ENCODE measurements around the gene RNF207. TPM values are rescaled to one million over a fixed set of nuclear protein-coding genes. Genes with fewer than 3 reads are reported as not detected.
"Not testable (repeated sequence)": the region's sequence is repeated elsewhere in the genome, so short reads cannot be mapped to it uniquely, and the experiment has no call there.

Gene RNF207
- total RNA-seq, 1 donor from 2014 or later = 54.4 TPM

DNA sequence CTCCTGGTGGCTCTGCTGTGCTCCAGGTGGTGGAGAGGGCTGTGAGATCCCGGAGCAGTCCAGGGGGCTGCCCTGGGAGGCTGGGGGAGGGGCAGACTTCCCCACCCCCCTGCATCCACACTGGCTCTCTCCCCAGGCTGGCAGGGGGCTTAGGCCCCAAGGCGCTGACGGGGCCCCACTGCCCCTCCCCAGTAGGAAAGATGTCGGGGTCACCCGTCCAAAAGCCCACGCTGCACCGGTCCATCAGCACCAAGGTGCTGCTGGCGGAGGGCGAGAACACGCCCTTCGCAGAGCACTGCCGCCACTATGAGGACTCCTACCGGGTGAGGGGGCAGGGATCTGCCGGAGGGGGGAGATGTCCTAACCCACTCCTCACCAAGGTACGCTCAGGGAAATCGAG is 5.8 kb downstream of the RNF207 start:
- H3K4me1 Mint-ChIP-seq (ENCODE audit: low read depth) = peaks cover 8% of the 10 kb centered on the region
- no peaks in the 10 kb centered on the region for H3K9me3 Mint-ChIP-seq
- intact Hi-C loops (cut with micrococcal nuclease) = no loop called here
- H3K27me3 Mint-ChIP-seq (ENCODE audit: low read depth) = no peaks in the 10 kb centered on the region
- DNase-seq (ENCODE audit: low spot score) = no peak
- H3K4me3 Mint-ChIP-seq (ENCODE audit: low read depth) = no peak overlapping the region
- H3K36me3 Mint-ChIP-seq (ENCODE audit: low read depth) = peaks cover 30% of the 10 kb centered on the region
- H3K27ac Mint-ChIP-seq = no peak overlapping the region

DNA sequence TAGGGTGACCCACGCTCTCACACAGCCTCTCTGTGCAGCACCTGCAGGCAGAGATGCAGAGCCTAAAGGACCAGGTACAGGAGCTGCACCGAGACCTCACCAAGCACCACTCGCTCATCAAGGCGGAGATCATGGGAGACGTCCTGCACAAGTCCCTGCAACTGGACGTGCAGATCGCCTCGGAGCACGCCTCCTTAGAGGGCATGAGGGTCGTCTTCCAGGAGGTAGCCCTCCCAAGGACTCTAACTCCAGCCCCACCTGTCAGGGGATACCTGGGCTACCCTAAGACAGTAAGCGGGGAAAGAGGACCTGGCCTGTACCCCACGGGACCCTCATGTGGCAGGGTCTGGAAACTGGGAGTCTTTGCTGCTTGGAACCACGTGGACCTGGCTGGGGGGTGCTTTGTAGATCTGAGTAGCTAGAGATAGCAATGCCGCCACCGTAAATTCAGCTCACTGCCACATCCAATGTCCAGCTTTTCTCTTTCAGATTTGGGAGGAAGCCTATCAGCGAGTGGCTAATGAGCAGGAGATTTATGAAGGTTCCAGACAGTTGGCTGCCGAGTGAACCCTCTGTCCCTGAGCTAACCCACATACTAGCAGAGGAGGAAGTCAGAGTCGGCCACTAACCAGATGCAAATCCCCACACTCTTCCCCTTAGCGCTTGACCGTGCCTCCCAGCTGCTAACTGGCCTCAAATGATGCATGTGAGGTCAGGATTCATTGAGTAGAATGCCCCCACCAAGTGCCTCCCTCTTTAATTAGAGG is 6.5 kb downstream of the RNF207 start:
- Mint-ChIP-seq H3K4me1 (ENCODE audit: low read depth) (peaks cover 5% of the 10 kb centered on the region), H3K27ac (no peak overlapping the region), H3K27me3 (ENCODE audit: low read depth) (no peaks in the 10 kb centered on the region), H3K9me3 (no peaks in the 10 kb centered on the region), H3K4me3 (ENCODE audit: low read depth) (no peak overlapping the region), H3K36me3 (ENCODE audit: low read depth) (peaks cover 34% of the 10 kb centered on the region)
- intact Hi-C loops (cut with micrococcal nuclease) = no loop called here
- no peak for DNase-seq (ENCODE audit: low spot score)

DNA sequence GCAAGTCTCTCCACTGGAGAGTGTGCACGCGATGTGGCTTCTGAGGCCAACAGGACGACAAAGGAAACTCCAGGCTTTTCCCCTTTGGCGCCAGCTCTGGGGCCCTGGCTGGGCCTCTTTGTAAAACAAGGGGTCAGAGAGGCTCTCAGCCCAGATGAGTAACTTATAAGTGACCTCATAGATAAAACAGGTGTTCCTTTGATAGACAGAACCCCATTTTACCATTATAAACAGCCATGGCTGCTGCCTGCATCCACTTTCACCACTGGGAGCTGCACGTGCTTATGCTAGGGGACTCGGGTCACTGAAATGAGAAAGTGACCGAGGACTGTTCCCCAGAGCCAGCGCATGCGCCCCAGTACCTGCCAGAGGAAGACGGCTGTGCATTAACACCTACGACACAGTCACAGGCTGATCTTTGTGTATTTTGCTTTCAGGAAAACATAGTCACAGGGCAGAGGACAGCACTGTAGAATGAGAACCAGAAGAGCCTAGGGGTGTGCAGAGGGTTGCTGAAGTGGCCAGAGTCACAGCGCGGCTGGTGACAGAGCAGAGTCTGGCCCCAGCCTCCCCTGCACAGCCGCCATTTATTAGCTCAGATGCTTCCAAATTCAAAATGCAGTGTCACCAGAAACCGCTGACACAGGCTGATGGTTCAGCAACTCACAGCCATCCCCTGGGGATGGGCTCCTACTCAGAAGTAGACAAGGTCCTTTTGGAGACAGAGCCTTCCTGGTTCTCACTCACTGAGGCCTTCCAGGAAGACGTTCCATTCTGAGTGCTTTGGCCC is 12.7 kb downstream of the RNF207 start:
- no peak for DNase-seq (ENCODE audit: low spot score)
- no peaks in the 10 kb centered on the region for H3K27me3 Mint-ChIP-seq (ENCODE audit: low read depth)
- H3K4me3 Mint-ChIP-seq (ENCODE audit: low read depth) = no peak overlapping the region
- no peak overlapping the region for H3K27ac Mint-ChIP-seq
- H3K36me3 Mint-ChIP-seq (ENCODE audit: low read depth) = peaks cover 33% of the 10 kb centered on the region
- H3K9me3 Mint-ChIP-seq = no peaks in the 10 kb centered on the region
- intact Hi-C loops (cut with micrococcal nuclease) = no loop called here
- no peaks in the 10 kb centered on the region for H3K4me1 Mint-ChIP-seq (ENCODE audit: low read depth)

DNA sequence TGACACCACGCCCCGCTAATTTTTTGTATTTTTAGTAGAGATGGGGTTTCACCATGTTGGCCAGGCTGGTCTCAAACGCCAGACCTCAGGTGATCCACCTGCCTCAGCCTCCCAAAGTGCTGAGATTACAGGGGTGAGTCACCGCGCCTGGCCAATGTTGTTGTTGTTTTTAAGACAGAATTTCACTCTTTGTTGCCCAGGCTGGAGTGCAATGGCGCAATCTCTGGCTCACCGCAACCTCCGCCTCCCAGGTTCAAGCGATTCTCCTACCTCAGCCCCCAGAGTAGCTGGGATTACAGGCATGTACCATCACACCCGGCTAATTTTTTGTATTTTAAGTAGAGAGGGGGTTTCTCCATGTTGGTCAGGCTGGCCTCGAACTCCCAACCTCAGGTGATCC is 13.7 kb downstream of the RNF207 start:
- H3K4me1 Mint-ChIP-seq (ENCODE audit: low read depth); DNase-seq (ENCODE audit: low spot score); intact Hi-C loops (cut with micrococcal nuclease); H3K27ac Mint-ChIP-seq; H3K9me3 Mint-ChIP-seq; H3K4me3 Mint-ChIP-seq (ENCODE audit: low read depth); H3K27me3 Mint-ChIP-seq (ENCODE audit: low read depth): not testable (repeated sequence)
- H3K36me3 Mint-ChIP-seq (ENCODE audit: low read depth) = peaks cover 44% of the 10 kb centered on the region

DNA sequence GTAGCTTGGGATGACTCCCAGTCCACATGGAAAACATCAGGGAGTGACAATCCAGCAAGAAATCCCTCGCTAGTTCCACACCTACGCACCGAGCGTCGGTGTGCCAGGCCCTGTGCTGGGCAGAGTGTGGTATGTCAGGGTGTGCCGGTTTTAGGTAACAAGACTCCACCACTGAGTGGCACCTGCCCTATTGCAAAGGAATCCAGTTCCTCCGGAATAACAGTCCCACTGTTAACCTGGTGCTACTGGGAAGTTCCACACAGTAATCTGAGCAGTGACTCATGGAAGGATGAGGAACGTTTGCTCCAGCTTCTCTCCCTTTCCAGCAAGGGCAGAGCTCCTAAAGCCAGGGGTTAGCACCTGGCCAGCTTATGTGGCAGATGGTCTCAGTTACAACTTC is 14.3 kb downstream of the RNF207 start:
- DNase-seq (ENCODE audit: low spot score) = no peak
- H3K9me3 Mint-ChIP-seq = no peaks in the 10 kb centered on the region
- no peak overlapping the region for H3K27ac Mint-ChIP-seq
- H3K4me3 Mint-ChIP-seq (ENCODE audit: low read depth) = no peak overlapping the region
- H3K36me3 Mint-ChIP-seq (ENCODE audit: low read depth) = peaks cover 49% of the 10 kb centered on the region
- intact Hi-C loops (cut with micrococcal nuclease) = no loop called here
- no peaks in the 10 kb centered on the region for H3K4me1 Mint-ChIP-seq (ENCODE audit: low read depth)
- no peaks in the 10 kb centered on the region for H3K27me3 Mint-ChIP-seq (ENCODE audit: low read depth)

DNA sequence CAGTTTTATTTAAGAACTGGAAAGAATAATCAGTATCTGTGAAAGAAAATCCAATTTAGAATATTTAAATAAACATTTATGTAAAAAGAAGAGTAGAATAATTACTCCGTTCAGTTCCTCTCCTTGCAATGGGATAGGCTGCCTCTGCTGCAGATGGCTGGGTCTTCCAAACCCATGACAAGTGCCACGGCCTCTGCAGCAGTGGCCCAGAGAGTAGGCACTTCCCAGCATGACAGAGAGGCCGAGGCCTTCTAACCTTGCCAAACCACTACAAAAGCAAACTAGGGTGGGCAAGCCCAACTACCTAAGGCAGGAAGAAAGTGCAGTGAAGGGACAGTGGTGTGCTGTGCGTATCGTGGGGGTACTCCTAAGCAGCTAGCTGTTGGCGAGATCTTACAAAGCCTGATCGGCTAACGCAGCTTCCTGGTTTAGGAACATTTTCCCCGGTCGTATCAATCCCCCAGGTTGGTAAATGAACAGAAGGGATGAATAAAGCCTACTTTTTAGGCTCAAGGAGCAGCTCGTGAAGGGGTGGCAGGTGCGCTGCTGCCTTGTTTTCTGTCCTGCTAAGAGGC is 15.4 kb downstream of the RNF207 start:
- no peaks in the 10 kb centered on the region for H3K4me1 Mint-ChIP-seq (ENCODE audit: low read depth)
- intact Hi-C loops (cut with micrococcal nuclease) = no loop called here
- no peak for DNase-seq (ENCODE audit: low spot score)
- H3K4me3 Mint-ChIP-seq (ENCODE audit: low read depth) = no peak overlapping the region
- peaks cover 50% of the 10 kb centered on the region for H3K36me3 Mint-ChIP-seq (ENCODE audit: low read depth)
- no peaks in the 10 kb centered on the region for H3K27me3 Mint-ChIP-seq (ENCODE audit: low read depth)
- no peaks in the 10 kb centered on the region for H3K9me3 Mint-ChIP-seq
- no peak overlapping the region for H3K27ac Mint-ChIP-seq

DNA sequence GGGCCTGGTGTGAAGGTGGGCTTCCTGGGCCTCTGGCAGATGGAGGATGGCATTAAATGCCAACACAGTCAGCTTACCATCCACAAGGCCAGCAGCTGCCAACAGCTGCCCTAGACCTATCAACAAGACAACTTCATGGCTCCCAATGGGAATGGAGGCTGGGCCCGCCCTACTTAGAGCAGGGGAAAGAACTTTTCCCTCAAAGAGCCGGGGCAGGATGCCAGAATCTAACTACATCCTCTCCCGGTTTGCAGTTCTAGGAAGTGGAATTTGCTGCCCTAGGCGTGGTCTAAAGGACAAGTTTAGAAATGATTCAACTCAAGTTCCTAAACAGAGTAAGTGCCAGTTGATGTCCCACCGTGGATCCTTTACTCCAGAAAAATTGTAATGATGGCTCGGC is 16.7 kb downstream of the RNF207 start:
- H3K27ac Mint-ChIP-seq = no peak overlapping the region
- H3K9me3 Mint-ChIP-seq = no peaks in the 10 kb centered on the region
- H3K36me3 Mint-ChIP-seq (ENCODE audit: low read depth) = peaks cover 53% of the 10 kb centered on the region
- intact Hi-C loops (cut with micrococcal nuclease) = no loop called here
- no peaks in the 10 kb centered on the region for H3K4me1 Mint-ChIP-seq (ENCODE audit: low read depth)
- DNase-seq (ENCODE audit: low spot score) = no peak
- no peaks in the 10 kb centered on the region for H3K27me3 Mint-ChIP-seq (ENCODE audit: low read depth)
- H3K4me3 Mint-ChIP-seq (ENCODE audit: low read depth) = no peak overlapping the region

DNA sequence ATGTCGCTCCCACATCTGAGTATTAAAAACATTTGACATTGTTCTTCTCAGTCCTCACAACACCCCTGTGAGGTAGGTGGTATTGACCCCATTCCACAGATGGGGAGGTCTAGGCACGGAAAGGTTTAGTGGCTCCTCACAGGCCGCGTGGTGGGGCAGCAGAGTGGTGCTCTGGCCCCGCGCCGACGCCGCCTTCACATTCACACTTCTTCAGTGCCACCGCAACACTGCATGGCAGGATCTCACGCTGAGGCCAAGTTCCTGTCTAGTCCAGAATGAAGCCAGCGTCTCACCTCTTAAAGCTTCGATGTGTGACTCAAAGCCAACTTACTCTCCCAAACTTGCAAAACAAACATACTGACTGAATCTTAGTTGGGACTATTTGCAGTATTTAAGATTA is 17.7 kb downstream of the RNF207 start:
- Mint-ChIP-seq H3K27me3 (ENCODE audit: low read depth) (no peaks in the 10 kb centered on the region), H3K4me1 (ENCODE audit: low read depth) (no peaks in the 10 kb centered on the region), H3K9me3 (no peaks in the 10 kb centered on the region), H3K4me3 (ENCODE audit: low read depth) (no peak overlapping the region), H3K27ac (no peak overlapping the region), H3K36me3 (ENCODE audit: low read depth) (peaks cover 56% of the 10 kb centered on the region)
- no peak for DNase-seq (ENCODE audit: low spot score)
- intact Hi-C loops (cut with micrococcal nuclease) = no loop called here

DNA sequence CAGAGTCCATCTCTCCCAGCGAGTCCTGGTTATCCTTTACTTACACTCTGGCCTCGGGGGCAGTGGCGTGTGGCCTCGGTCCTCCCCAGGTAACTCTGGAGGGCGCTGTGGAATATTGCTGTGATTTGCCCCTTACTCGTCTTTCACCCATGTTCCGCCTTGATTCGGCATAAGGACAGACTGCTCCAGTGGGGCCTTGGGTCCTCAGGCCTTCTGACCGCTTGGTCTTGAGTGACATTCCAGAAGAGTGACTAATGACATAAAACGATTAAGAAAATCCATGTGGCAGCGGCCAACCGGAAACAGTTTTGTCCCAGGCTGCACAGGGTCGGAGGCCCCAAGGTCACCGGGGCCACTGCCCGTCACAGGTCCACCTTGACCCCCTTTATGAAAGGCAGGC is 18.8 kb downstream of the RNF207 start:
- DNase-seq (ENCODE audit: low spot score) = no peak
- no peaks in the 10 kb centered on the region for H3K9me3 Mint-ChIP-seq
- intact Hi-C loops (cut with micrococcal nuclease) = no loop called here
- H3K4me1 Mint-ChIP-seq (ENCODE audit: low read depth) = no peaks in the 10 kb centered on the region
- H3K27ac Mint-ChIP-seq = no peak overlapping the region
- H3K27me3 Mint-ChIP-seq (ENCODE audit: low read depth) = no peaks in the 10 kb centered on the region
- H3K4me3 Mint-ChIP-seq (ENCODE audit: low read depth) = no peak overlapping the region
- H3K36me3 Mint-ChIP-seq (ENCODE audit: low read depth) = peaks cover 58% of the 10 kb centered on the region

DNA sequence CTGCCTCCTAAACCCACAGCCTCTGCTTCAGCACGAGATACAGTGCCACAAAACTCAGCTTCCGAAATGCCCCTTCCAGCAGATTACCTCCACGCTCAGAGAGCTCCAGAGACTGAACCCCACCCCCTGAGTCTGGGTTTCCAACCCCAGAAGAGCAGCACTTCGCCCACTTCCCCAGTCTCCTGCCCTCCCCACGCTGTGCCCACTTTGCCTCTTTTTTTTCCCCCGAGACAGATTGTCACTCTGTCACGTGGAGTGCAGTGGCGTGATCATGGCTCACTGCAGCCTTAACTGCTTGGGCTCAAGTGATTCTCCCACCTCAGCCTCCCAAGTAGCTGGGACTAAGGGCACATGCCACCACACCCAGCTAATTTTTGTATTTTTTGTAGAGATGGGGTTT is 19.7 kb downstream of the RNF207 start:
- Mint-ChIP-seq H3K4me3 (ENCODE audit: low read depth) (no peak overlapping the region), H3K27me3 (ENCODE audit: low read depth) (no peaks in the 10 kb centered on the region), H3K36me3 (ENCODE audit: low read depth) (peaks cover 54% of the 10 kb centered on the region), H3K4me1 (ENCODE audit: low read depth) (no peaks in the 10 kb centered on the region), H3K9me3 (no peaks in the 10 kb centered on the region), H3K27ac (no peak overlapping the region)
- no peak for DNase-seq (ENCODE audit: low spot score)
- intact Hi-C loops (cut with micrococcal nuclease) = no loop called here

DNA sequence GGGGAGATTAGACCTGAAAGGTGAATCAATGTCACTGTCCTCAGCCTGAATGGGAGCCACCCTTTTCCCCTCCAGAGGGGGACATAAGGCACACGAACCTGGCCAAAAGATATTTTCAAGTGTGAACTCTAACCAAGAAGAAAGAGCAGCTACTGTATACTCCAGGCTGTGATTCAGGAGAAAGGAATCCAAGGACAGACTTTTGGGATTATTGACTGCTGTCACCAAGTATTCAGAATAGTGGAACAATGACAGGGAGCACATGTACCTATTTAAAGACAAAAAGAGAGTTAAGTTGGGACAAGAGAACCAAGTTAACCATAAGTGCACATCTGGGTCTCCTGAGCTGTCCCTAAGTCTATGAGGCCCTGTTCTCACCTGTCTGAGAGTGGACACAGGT is 27.5 kb downstream of the RNF207 start:
- H3K27ac Mint-ChIP-seq = no peak overlapping the region
- no peaks in the 10 kb centered on the region for H3K27me3 Mint-ChIP-seq (ENCODE audit: low read depth)
- H3K4me1 Mint-ChIP-seq (ENCODE audit: low read depth) = peaks cover 9% of the 10 kb centered on the region
- no peaks in the 10 kb centered on the region for H3K9me3 Mint-ChIP-seq
- intact Hi-C loops (cut with micrococcal nuclease) = no loop called here
- no peak for DNase-seq (ENCODE audit: low spot score)
- H3K36me3 Mint-ChIP-seq (ENCODE audit: low read depth) = peaks cover 35% of the 10 kb centered on the region
- H3K4me3 Mint-ChIP-seq (ENCODE audit: low read depth) = peak overlapping the region; percentile 89

DNA sequence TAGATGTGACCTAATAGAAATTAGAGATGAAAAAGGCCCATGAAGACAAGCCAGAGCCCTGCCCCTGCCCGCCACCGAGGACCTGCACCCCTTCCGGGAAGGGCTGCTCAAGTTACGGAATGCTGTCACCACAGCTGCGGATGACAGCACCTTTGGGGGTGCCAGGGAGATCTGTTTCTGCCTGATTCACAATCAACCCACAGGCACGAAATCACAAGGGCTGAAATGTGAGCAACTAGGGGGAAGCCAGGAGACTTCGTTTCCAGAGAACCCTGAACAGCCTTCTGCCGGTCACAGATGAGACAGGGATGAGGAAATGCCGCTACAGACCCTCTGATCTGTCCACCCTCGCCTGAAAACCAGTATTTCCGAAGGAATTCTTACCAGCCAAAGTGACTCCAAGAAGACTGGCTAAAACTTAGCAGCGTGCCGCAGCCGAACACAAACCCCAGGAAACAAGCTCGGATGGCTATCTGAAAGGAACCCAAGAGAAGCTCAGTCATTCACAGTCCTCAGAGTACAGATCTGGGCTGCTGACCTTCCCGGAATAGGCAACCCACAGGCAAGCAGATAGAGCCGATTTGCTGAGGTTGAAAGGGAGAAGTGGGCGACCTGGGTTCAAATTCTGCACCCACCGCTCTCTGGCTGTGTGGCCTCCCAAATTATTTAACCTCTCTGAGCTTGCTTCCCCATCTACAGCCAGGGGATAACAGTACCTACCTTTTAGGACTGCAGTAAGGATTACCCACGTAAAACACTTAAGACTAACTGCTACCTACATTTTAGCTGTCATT is 28.8 kb downstream of the RNF207 start:
- DNase-seq (ENCODE audit: low spot score) = no peak
- H3K36me3 Mint-ChIP-seq (ENCODE audit: low read depth) = peaks cover 33% of the 10 kb centered on the region
- H3K27me3 Mint-ChIP-seq (ENCODE audit: low read depth) = peaks cover 11% of the 10 kb centered on the region
- H3K4me3 Mint-ChIP-seq (ENCODE audit: low read depth) = peak overlapping the region; percentile 89
- H3K4me1 Mint-ChIP-seq (ENCODE audit: low read depth) = peaks cover 9% of the 10 kb centered on the region
- peak overlapping the region; percentile 60 for H3K27ac Mint-ChIP-seq
- no peaks in the 10 kb centered on the region for H3K9me3 Mint-ChIP-seq
- intact Hi-C loops (cut with micrococcal nuclease) = loop anchor here (2.0 to 5.0 kb wide), 2 partner anchors 28 to 37 kb away; partner anchors contain the start of genes RNF207 and RPL22

Data from activated T-helper 2 cell treated with anti-CD3 and anti-CD28 coated beads, Interferon-gamma antibody, Interleukin-2, Interleukin-4, amounts not matched to agents 10 μg/mL and 5 μg/mL and 100 μg/mL, durations not matched to agents 14 hours and 24 hours and 36 hours (primary cell).